HepG2 (cell line): ENCODE measurements around the gene PRMT6. TPM values are rescaled to one million over a fixed set of nuclear protein-coding genes. Genes with fewer than 3 reads are reported as not detected.

ENCODE experiments used
- ATAC-seq: fragments of 200-7000 bp; cut with Tn5 transposase; 3 replicates; pipeline ENCODE4 v1.9.1; 2020; ENCODE audit warnings: mild to moderate bottlenecking, moderate library complexity
- BruUV-seq: library from RNA; stranded (reverse); fragments of 400-500 nt; replicated peaks from 2 replicates; lab custom pipeline; 2021; lab: Mats Ljungman, UMichigan
- CTCF ChIA-PET: fragments of 300-600 bp; formaldehyde crosslinking; extraction: SDS; loops from one replicate; lab custom pipeline; 2021; ENCODE audit warnings: low total read pairs, inconsistent platforms, low intra/inter-chr PET ratio; lab: Yijun Ruan, JAX
- POLR2A ChIA-PET: fragments of 350-600 bp; sonication (Branson Sonifier 250); formaldehyde crosslinking; loops from one replicate; lab custom pipeline; 2020; ENCODE audit warnings: antibody characterized with exemption, inconsistent platforms; lab: Yijun Ruan, JAX
- DNase-seq: peaks from one replicate; pipeline ENCODE4 v3.0.0-alpha.2; 2015; ENCODE audit warnings: low spot score
- FAIRE-seq: peaks from 3 replicates; lab custom pipeline; 2011; peaks lifted over from hg19 to GRCh38; lab: Jason Lieb, UNC
- H2AFZ ChIP-seq: one replicate; pipeline ENCODE4 v1.6.1; 2011; ENCODE audit warnings: low read length, inconsistent platforms
- H3K27ac ChIP-seq: fragments of 300-600 bp; 3 replicates; pipeline ENCODE4 v1.8.0; 2011; ENCODE audit warnings: mixed run types, mild to moderate bottlenecking, mixed read lengths, low read length, inconsistent platforms; ENCODE audit not compliant: insufficient read depth; ENCODE audit errors: extremely low read length
- H3K27me3 ChIP-seq, 2 experiments: fragments of 200-600 bp in 1 of 2; 2 replicates in 1 of 2; 3 replicates in 1 of 2; pipeline versions ENCODE4 v1.6.0 to v1.8.0; 2011; ENCODE audit warnings: low read length in 2 of 2, mild to moderate bottlenecking in 2 of 2, moderate library complexity in 2 of 2, inconsistent platforms in 1 of 2; ENCODE audit not compliant: insufficient read depth in 2 of 2, control insufficient read depth in 1 of 2
- H3K36me3 ChIP-seq, 2 experiments: fragments of 200-600 bp in 1 of 2; replicated peaks in 1 of 2; 2 replicates in 1 of 2; 3 replicates in 1 of 2; pipeline versions ENCODE4 v1.5.1 to v1.8.0; 2011; ENCODE audit warnings: low read length in 2 of 2, inconsistent platforms in 1 of 2; ENCODE audit not compliant: insufficient read depth in 2 of 2, control insufficient read depth in 1 of 2
- H3K4me1 ChIP-seq: 2 replicates; pipeline ENCODE4 v1.5.1; 2012; ENCODE audit warnings: low read length, inconsistent platforms; ENCODE audit not compliant: insufficient read depth
- H3K4me2 ChIP-seq: 2 replicates; pipeline ENCODE4 v1.6.0; 2011; ENCODE audit warnings: low read depth, low read length, inconsistent platforms
- H3K4me3 ChIP-seq, 3 experiments: fragments of 200-600 bp in 1 of 3; sonication (generic), shearing (Covaris generic) in 1 of 3; replicated peaks in 1 of 3; 2 replicates each; pipeline ENCODE4 v1.5.1; 2011 to 2016; ENCODE audit warnings: low read length in 3 of 3, inconsistent platforms in 2 of 3, low read depth in 2 of 3, mild to moderate bottlenecking in 2 of 3, control low read depth in 1 of 3, mixed read lengths in 1 of 3; ENCODE audit not compliant: insufficient read depth in 1 of 3
- H3K79me2 ChIP-seq: one replicate; pipeline ENCODE4 v1.6.1; 2011; ENCODE audit warnings: low read length, inconsistent platforms; ENCODE audit not compliant: insufficient read depth
- H3K9ac ChIP-seq: 2 replicates; pipeline ENCODE4 v1.6.0; 2011; ENCODE audit warnings: mild to moderate bottlenecking, low read depth, low read length, inconsistent platforms; ENCODE audit not compliant: insufficient read depth
- H3K9me3 ChIP-seq: 2 replicates; pipeline ENCODE4 v1.5.1; 2012; ENCODE audit warnings: mild to moderate bottlenecking, low read length
- H4K20me1 ChIP-seq: 2 replicates; pipeline ENCODE4 v1.6.0; 2011; ENCODE audit warnings: inconsistent platforms, mild to moderate bottlenecking, low read length, moderate library complexity; ENCODE audit not compliant: insufficient read depth
- ARHGAP35 ChIP-seq: sonication (generic); formaldehyde crosslinking; IDR thresholded peaks from 2 replicates; pipeline ENCODE4 v1.9.0; 2022; ENCODE audit warnings: mild to moderate bottlenecking, inconsistent platforms, moderate library complexity, missing genetic modification reagents, borderline replicate concordance
- EP300 ChIP-seq, 3 experiments: sonication (generic) in 1 of 3; formaldehyde crosslinking in 1 of 3; IDR thresholded peaks; 2 replicates each; pipeline versions ENCODE4 v1.5.1 to v1.6.1; 2011 to 2020; ENCODE audit warnings: low read depth in 2 of 3, low read length in 2 of 3, borderline replicate concordance in 1 of 3, improper control_type of control experiment in 1 of 3, mild to moderate bottlenecking in 1 of 3, missing genetic modification reagents in 1 of 3, moderate library complexity in 1 of 3
- GRHL1 ChIP-seq: sonication (generic); formaldehyde crosslinking; conservative IDR thresholded peaks from 2 replicates; pipeline ENCODE4 v1.8.0; 2022; ENCODE audit warnings: missing genetic modification reagents
- JUN ChIP-seq: sonication (generic); formaldehyde crosslinking; IDR thresholded peaks from 2 replicates; pipeline ENCODE4 v1.4.0; 2020; ENCODE audit warnings: mild to moderate bottlenecking, missing genetic modification reagents
- LRRFIP1 ChIP-seq: sonication (generic); formaldehyde crosslinking; conservative IDR thresholded peaks from 2 replicates; pipeline ENCODE4 v1.4.0; 2020; ENCODE audit warnings: missing genetic modification reagents
- MYC ChIP-seq: sonication (generic); formaldehyde crosslinking; IDR thresholded peaks from 2 replicates; pipeline ENCODE4 v1.9.0; 2021; ENCODE audit warnings: missing genetic modification reagents, borderline replicate concordance
- NFYC ChIP-seq: IDR thresholded peaks from 2 replicates; pipeline ENCODE4 v1.6.1; 2016; ENCODE audit warnings: missing genetic modification reagents, missing compliant biosample characterization
- PITX1 ChIP-seq: sonication (generic); formaldehyde crosslinking; IDR thresholded peaks from 2 replicates; pipeline ENCODE4 v1.5.1; 2020; ENCODE audit warnings: mild to moderate bottlenecking, missing genetic modification reagents
- RAD51 ChIP-seq: fragments of 450-650 bp; IDR thresholded peaks from 2 replicates; pipeline ENCODE4 v1.6.1; 2016; ENCODE audit warnings: borderline replicate concordance
- RCOR2 ChIP-seq: IDR thresholded peaks from 2 replicates; pipeline ENCODE4 v1.6.1; 2016; ENCODE audit warnings: missing biosample characterization, missing genetic modification reagents
- RNF219 ChIP-seq: sonication (generic); formaldehyde crosslinking; IDR thresholded peaks from 2 replicates; pipeline ENCODE4 v1.5.0; 2020; ENCODE audit warnings: mild to moderate bottlenecking, missing genetic modification reagents
- SMYD3 ChIP-seq: sonication (generic); formaldehyde crosslinking; IDR thresholded peaks from 2 replicates; pipeline ENCODE4 v1.8.1; 2023; ENCODE audit warnings: mild to moderate bottlenecking, missing genetic modification reagents
- ZEB1 ChIP-seq: IDR thresholded peaks from 2 replicates; pipeline ENCODE4 v1.6.1; 2012; ENCODE audit warnings: mild to moderate bottlenecking, low read depth, inconsistent platforms; ENCODE audit not compliant: insufficient replicate concordance
- ZNF180 ChIP-seq: sonication (generic); formaldehyde crosslinking; IDR thresholded peaks from 2 replicates; pipeline ENCODE4 v1.4.0; 2020; ENCODE audit warnings: low read depth, missing genetic modification reagents, borderline replicate concordance
- ZNF549 ChIP-seq: sonication (generic); formaldehyde crosslinking; IDR thresholded peaks from 2 replicates; pipeline ENCODE4 v1.5.0; 2020; ENCODE audit warnings: missing genetic modification reagents
- WGBS: methylation state at CpG from one replicate; pipeline ENCODE4 v1.1.6; 2017; ENCODE audit warnings: low lambda C conversion rate; 5-methylcytosine and 5-hydroxymethylcytosine counted together
- in situ Hi-C: cut with HindIII; loops from 2 replicates; pipeline ENCODE4 v1.10.0; 2017; ENCODE audit warnings: low pct_unique_long_range_greater_than_20kb; ENCODE audit not compliant: extremely low pct_ligation_motif_present
- intact Hi-C: fragments of 100-400 bp; cut with micrococcal nuclease; formaldehyde crosslinking; loops from one replicate; pipeline ENCODE4 v1.10.0; 2022; ENCODE audit not compliant: unreplicated experiment
- polyA plus RNA-seq, 8 experiments: library from polyadenylated mRNA; depleted of rRNA in 3 of 8; stranded (reverse) in 7 of 8; unstranded in 1 of 8; fragments of >200 nt; fragmentation: Illumina TruSeq in 4 of 8; extraction: Trizol in 4 of 8; gene quantifications; 2 replicates each; pipeline versions ENCODE4 v1.2.1 to v1.2.3, GENCODE V29; 2011 to 2016; ENCODE audit warnings: low read depth in 4 of 8, missing spikeins in 1 of 8, mixed read lengths in 1 of 8; ENCODE audit not compliant: insufficient read depth in 1 of 8
- total RNA-seq, 5 experiments: library from RNA; depleted of rRNA; stranded (reverse); fragments of >200 nt; fragmentation: Illumina TruSeq; extraction: Trizol; gene quantifications; 2 replicates each; pipeline ENCODE4 v1.2.3, GENCODE V29; 2016; ENCODE audit warnings: low read depth in 1 of 5
- TF ChIP-seq, protein P1 (sequence below): sonication (generic); formaldehyde crosslinking; IDR thresholded peaks from 2 replicates; pipeline ENCODE4 v1.9.0; 2021; ENCODE audit warnings: missing genetic modification reagents, borderline replicate concordance

Gene PRMT6
- total and polyA plus RNA-seq, 2 of the 13 experiments (the other 11 are each of a cell fraction or from before 2014, with no cell fraction given), result 8.1 to 15.8 TPM

GRCh38 chr1:107096690-107097089, 40.2 kb downstream of the PRMT6 start:
- no peaks in the 10 kb centered on the region for H3K4me1 ChIP-seq
- DNase-seq, result no peak
- TF ChIP-seq NFYC, result no peak
- no peak for TF ChIP-seq GRHL1
- no peak for TF ChIP-seq PITX1
- TF ChIP-seq RAD51, result no peak
- no peak for TF ChIP-seq ZNF549
- TF ChIP-seq RNF219 (CRISPR knock-in tag), result no peak
- no peak for TF ChIP-seq JUN (CRISPR knock-in tag)
- TF ChIP-seq, protein P1, sequence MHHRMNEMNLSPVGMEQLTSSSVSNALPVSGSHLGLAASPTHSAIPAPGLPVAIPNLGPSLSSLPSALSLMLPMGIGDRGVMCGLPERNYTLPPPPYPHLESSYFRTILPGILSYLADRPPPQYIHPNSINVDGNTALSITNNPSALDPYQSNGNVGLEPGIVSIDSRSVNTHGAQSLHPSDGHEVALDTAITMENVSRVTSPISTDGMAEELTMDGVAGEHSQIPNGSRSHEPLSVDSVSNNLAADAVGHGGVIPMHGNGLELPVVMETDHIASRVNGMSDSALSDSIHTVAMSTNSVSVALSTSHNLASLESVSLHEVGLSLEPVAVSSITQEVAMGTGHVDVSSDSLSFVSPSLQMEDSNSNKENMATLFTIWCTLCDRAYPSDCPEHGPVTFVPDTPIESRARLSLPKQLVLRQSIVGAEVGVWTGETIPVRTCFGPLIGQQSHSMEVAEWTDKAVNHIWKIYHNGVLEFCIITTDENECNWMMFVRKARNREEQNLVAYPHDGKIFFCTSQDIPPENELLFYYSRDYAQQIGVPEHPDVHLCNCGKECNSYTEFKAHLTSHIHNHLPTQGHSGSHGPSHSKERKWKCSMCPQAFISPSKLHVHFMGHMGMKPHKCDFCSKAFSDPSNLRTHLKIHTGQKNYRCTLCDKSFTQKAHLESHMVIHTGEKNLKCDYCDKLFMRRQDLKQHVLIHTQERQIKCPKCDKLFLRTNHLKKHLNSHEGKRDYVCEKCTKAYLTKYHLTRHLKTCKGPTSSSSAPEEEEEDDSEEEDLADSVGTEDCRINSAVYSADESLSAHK (CRISPR knock-in tag), result no peak
- TF ChIP-seq MYC, result no peak
- no peak for TF ChIP-seq SMYD3 (CRISPR knock-in tag)
- TF ChIP-seq LRRFIP1 (CRISPR knock-in tag), result no peak
- TF ChIP-seq ARHGAP35 (CRISPR knock-in tag), result no peak
- no peak for TF ChIP-seq RCOR2 (CRISPR knock-in tag)
- TF ChIP-seq ZEB1, result no peak
- no peak for TF ChIP-seq ZNF180 (CRISPR knock-in tag)
- no peak for TF ChIP-seq EP300 (IDR thresholded peaks at IDR 0.05; ENCODE audit: low read depth in 2 of 2, low read length in 2 of 2)
- TF ChIP-seq EP300 (CRISPR knock-in tag; IDR thresholded peaks at IDR 0.05; ENCODE audit: borderline replicate concordance), result no peak
- TF ChIP-seq, all 625 proteins: peak for 0
- ATAC-seq, result no peak
- Histone ChIP-seq H2AFZ (no peak overlapping the region), H3K36me3 (no peaks in the 10 kb centered on the region), H3K79me2 (no peaks in the 10 kb centered on the region), H3K4me2 (no peak overlapping the region), H3K27ac (no peak overlapping the region), H3K9me3 (no peaks in the 10 kb centered on the region), H3K9ac (no peak overlapping the region), H3K27me3 (no peaks in the 10 kb centered on the region), H4K20me1 (no peaks in the 10 kb centered on the region), H3K4me3 (no peak overlapping the region)
- BruUV-seq, result no TSS peak
- WGBS, result 0% methylated on average over 2 of the region's 2 CpGs
- intact Hi-C loops (no loop called here), in situ Hi-C loops (no loop called here)
- FAIRE-seq, result no peak
- ChIA-PET CTCF (no interaction called here), POLR2A (no interaction called here)
